GM12878 (cell line): Measurements from ENCODE around the gene PTK7. TPM values are rescaled to one million over a fixed set of nuclear protein-coding genes. Genes with fewer than 3 reads are reported as not detected.

Experiments
- CEBPB ChIP-seq, 2 experiments: fragments of 150-350 bp in 1 of 2; IDR thresholded peaks; 2 replicates each; pipeline ENCODE4 v1.6.1; 2012 to 2014; ENCODE audit warnings: low read depth in 2 of 2, low read length in 2 of 2, borderline replicate concordance in 1 of 2, inconsistent platforms in 1 of 2
- DPF2 ChIP-seq: fragments of 450-650 bp; IDR thresholded peaks from 2 replicates; pipeline ENCODE4 v1.6.1; 2017; ENCODE audit warnings: mild to moderate bottlenecking
- ELK1 ChIP-seq: IDR thresholded peaks from 2 replicates; pipeline ENCODE4 v1.6.1; 2012; ENCODE audit warnings: low read depth, low read length, improper control_type of control experiment
- IRF3 ChIP-seq: fragments of 450-650 bp; IDR thresholded peaks from 2 replicates; pipeline ENCODE4 v1.6.1; 2014; ENCODE audit warnings: mild to moderate bottlenecking
- JUND ChIP-seq: IDR thresholded peaks from 2 replicates; pipeline ENCODE4 v1.6.1; 2012; ENCODE audit warnings: low read depth, mild to moderate bottlenecking, low read length, improper control_type of control experiment, moderate library complexity
- MXI1 ChIP-seq: fragments of 150-350 bp; IDR thresholded peaks from 2 replicates; pipeline ENCODE4 v1.6.1; 2011; ENCODE audit warnings: low read depth, mild to moderate bottlenecking, inconsistent platforms, low read length, improper control_type of control experiment
- MYB ChIP-seq: fragments of 150-350 bp; IDR thresholded peaks from 2 replicates; pipeline ENCODE4 v1.6.1; 2014; ENCODE audit warnings: mild to moderate bottlenecking, low read depth, low read length, borderline replicate concordance
- NR2F1 ChIP-seq: fragments of 450-650 bp; conservative IDR thresholded peaks from 2 replicates; pipeline ENCODE4 v1.6.1; 2017; ENCODE audit warnings: mild to moderate bottlenecking
- SMAD5 ChIP-seq: IDR thresholded peaks from 2 replicates; pipeline ENCODE4 v1.6.1; 2016; ENCODE audit warnings: antibody characterized with exemption, low read depth
- ZNF592 ChIP-seq: fragments of 450-650 bp; IDR thresholded peaks from 2 replicates; pipeline ENCODE4 v1.6.1; 2017; ENCODE audit warnings: mild to moderate bottlenecking, moderate library complexity
- polyA plus RNA-seq, 11 experiments: library from polyadenylated mRNA; depleted of rRNA in 4 of 11; unstranded in 6 of 11; stranded (reverse) in 5 of 11; fragments of >200 nt; fragmentation: Nextera tagmentation in 4 of 11; fragmentation: Illumina TruSeq in 1 of 11; extraction: Ambion mirVana in 4 of 11; extraction: Trizol in 1 of 11; gene quantifications; 1 replicate in 1 of 11; 2 replicates in 10 of 11; pipeline versions ENCODE4 v1.2.1 to v1.2.3, GENCODE V29; 2011 to 2016; ENCODE audit warnings: inconsistent platforms in 2 of 11, missing spikeins in 2 of 11, low read depth in 1 of 11
- total RNA-seq, 4 experiments: library from RNA; depleted of rRNA in 3 of 4; stranded (reverse); fragments of >200 nt in 3 of 4; fragmentation: Illumina TruSeq in 1 of 4; extraction: Trizol in 1 of 4; gene quantifications; 2 replicates each; pipeline versions ENCODE4 v1.2.1 to v1.2.3, GENCODE V29; 2013 to 2021

The PTK7 gene
- total and polyA plus RNA-seq, 10 of the 15 experiments (the other 5 are each of a cell fraction or from before 2014, with no cell fraction given), result 0.18 to 14.4 (median 3.3) TPM; not detected in 1

- TF ChIP-seq ZNF592 (no peak), IRF3 (no peak), MXI1 (peak; percentile 74), NR2F1 (peak; percentile 87; the same call in 1 of the 2 replicates), DPF2 (0 out of 2 replicates have a peak, but pooled peaks have one; percentile 4), JUND (no peak), CEBPB (IDR thresholded peaks at IDR 0.05; ENCODE audit: borderline replicate concordance in 1 of 2, low read depth in 2 of 2, low read length in 2 of 2) (no peak), SMAD5 (peak; percentile 73; the same call in 1 of the 2 replicates), ELK1 (no peak), MYB (no peak)
- TF ChIP-seq, all 136 proteins: peak for 50
Observed at GRCh38 chr6:43059168-43060033, 16.7 kb upstream of the PTK7 start, which contains the start of the genes KLC4 and MRPL2 (continued).
